Ishikawa (cell line): ENCODE results near the gene ELMO1.

Source experiments
- CEBPB ChIP-seq: IDR thresholded peaks from 2 replicates; pipeline ENCODE4 v1.6.1; 2012
- CREB1 ChIP-seq: IDR thresholded peaks from 2 replicates; pipeline ENCODE4 v1.6.1; 2012; ENCODE audit warnings: low read depth
- EGR1 ChIP-seq: IDR thresholded peaks from 2 replicates; pipeline ENCODE4 v1.6.1; 2012
- EP300 ChIP-seq: IDR thresholded peaks from 2 replicates; pipeline ENCODE4 v1.6.1; 2012; ENCODE audit warnings: borderline replicate concordance
- FOXM1 ChIP-seq: IDR thresholded peaks from 2 replicates; pipeline ENCODE4 v1.6.1; 2012; ENCODE audit warnings: low read depth, borderline replicate concordance
- NFIC ChIP-seq: IDR thresholded peaks from 2 replicates; pipeline ENCODE4 v1.6.1; 2012
- RAD21 ChIP-seq: IDR thresholded peaks from 2 replicates; pipeline ENCODE4 v1.6.1; 2012; ENCODE audit warnings: low read depth
- TAF1 ChIP-seq: IDR thresholded peaks from 2 replicates; pipeline ENCODE4 v1.6.1; 2012; ENCODE audit warnings: low read depth, mild to moderate bottlenecking
- TCF12 ChIP-seq: IDR thresholded peaks from 2 replicates; pipeline ENCODE4 v1.6.1; 2012; ENCODE audit warnings: low read depth
- TEAD4 ChIP-seq: IDR thresholded peaks from 2 replicates; pipeline ENCODE4 v1.6.1; 2012
- YY1 ChIP-seq: IDR thresholded peaks from 2 replicates; pipeline ENCODE4 v1.6.1; 2012; ENCODE audit warnings: low read depth
- ZBTB7A ChIP-seq: IDR thresholded peaks from 2 replicates; pipeline ENCODE4 v1.6.1; 2012; ENCODE audit warnings: low read depth
- TF ChIP-seq, protein P1 (sequence below): IDR thresholded peaks from 2 replicates; pipeline ENCODE4 v1.6.1; 2012; ENCODE audit warnings: low read depth, mild to moderate bottlenecking
- TF ChIP-seq, protein P2 (sequence below): IDR thresholded peaks from 2 replicates; pipeline ENCODE4 v1.6.1; 2012
- TF ChIP-seq, protein P3 (sequence below): IDR thresholded peaks from 2 replicates; pipeline ENCODE4 v1.6.1; 2012

The ELMO1 gene

DNA sequence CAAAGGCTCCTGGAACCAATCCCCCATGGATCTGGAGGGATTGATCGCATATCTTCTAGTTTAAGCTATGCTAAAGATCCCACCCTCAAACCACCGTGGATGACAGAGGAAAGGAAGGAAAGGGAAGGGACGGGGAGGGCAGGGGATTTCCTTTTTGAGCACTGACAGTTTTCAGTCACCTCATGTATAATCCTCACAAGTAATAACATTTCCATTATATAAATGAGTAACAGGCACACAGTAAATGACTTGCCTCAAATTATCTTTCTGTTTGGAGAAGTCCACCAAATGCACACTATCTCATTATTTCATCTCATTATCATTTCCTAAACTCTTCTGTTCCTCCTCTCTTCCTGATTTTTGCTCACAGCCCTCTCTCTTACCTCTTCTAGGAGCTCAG lies 597.3 kb downstream of the ELMO1 start:
- TF ChIP-seq EP300 (no peak), RAD21 (no peak), ZBTB7A (no peak), TCF12 (no peak)
- TF ChIP-seq, protein P1, sequence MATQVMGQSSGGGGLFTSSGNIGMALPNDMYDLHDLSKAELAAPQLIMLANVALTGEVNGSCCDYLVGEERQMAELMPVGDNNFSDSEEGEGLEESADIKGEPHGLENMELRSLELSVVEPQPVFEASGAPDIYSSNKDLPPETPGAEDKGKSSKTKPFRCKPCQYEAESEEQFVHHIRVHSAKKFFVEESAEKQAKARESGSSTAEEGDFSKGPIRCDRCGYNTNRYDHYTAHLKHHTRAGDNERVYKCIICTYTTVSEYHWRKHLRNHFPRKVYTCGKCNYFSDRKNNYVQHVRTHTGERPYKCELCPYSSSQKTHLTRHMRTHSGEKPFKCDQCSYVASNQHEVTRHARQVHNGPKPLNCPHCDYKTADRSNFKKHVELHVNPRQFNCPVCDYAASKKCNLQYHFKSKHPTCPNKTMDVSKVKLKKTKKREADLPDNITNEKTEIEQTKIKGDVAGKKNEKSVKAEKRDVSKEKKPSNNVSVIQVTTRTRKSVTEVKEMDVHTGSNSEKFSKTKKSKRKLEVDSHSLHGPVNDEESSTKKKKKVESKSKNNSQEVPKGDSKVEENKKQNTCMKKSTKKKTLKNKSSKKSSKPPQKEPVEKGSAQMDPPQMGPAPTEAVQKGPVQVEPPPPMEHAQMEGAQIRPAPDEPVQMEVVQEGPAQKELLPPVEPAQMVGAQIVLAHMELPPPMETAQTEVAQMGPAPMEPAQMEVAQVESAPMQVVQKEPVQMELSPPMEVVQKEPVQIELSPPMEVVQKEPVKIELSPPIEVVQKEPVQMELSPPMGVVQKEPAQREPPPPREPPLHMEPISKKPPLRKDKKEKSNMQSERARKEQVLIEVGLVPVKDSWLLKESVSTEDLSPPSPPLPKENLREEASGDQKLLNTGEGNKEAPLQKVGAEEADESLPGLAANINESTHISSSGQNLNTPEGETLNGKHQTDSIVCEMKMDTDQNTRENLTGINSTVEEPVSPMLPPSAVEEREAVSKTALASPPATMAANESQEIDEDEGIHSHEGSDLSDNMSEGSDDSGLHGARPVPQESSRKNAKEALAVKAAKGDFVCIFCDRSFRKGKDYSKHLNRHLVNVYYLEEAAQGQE: no peak

DNA sequence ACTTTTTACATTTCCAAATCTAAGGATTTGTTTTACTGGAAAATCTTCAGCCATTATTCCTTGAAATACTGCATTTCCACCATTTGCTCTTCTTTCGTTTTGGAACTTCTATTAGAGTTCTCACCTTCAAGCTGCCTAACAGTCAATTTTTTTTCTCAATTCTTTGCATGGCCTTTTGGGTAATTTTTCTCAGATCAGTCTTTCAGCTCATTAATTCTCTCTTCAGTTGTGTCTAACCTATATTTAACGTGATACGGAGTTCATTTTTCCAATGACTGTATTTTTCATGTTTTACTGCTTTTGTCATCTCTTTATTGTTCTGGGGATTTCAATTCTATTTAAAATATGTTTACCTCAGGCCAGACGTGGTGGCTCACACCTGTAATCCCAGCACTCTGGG lies 600.7 kb downstream of the ELMO1 start:
- TF ChIP-seq, protein P2, sequence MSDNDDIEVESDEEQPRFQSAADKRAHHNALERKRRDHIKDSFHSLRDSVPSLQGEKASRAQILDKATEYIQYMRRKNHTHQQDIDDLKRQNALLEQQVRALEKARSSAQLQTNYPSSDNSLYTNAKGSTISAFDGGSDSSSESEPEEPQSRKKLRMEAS: no peak
- TF ChIP-seq, protein P3, sequence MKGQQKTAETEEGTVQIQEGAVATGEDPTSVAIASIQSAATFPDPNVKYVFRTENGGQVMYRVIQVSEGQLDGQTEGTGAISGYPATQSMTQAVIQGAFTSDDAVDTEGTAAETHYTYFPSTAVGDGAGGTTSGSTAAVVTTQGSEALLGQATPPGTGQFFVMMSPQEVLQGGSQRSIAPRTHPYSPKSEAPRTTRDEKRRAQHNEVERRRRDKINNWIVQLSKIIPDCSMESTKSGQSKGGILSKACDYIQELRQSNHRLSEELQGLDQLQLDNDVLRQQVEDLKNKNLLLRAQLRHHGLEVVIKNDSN: no peak
- TF ChIP-seq NFIC (no peak), TCF12 (no peak), ZBTB7A (no peak), RAD21 (no peak), YY1 (no peak), CREB1 (no peak), EP300 (no peak), TAF1 (no peak), TEAD4 (no peak), FOXM1 (no peak), CEBPB (no peak), EGR1 (no peak)
- TF ChIP-seq, protein P1: no peak

DNA sequence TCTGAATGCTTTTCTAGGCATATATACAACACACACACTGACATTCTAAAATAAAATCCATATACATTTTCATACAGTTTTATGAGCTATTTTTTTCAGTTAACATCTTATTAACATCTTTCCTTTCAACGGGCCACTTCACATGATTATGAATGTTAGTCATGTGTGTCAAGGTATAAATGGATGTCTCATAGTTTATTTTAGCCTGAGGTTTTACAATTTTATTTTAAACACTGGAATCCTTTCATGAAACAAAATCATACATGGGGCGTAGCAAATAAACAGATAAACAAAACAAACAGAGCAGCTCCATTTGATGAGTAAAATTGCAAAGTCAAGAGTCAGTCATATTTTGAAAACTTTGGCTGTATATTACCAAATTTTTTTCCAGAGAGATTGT lies 604.3 kb downstream of the ELMO1 start:
- no peak for TF ChIP-seq TAF1
- TF ChIP-seq TEAD4: no peak

DNA sequence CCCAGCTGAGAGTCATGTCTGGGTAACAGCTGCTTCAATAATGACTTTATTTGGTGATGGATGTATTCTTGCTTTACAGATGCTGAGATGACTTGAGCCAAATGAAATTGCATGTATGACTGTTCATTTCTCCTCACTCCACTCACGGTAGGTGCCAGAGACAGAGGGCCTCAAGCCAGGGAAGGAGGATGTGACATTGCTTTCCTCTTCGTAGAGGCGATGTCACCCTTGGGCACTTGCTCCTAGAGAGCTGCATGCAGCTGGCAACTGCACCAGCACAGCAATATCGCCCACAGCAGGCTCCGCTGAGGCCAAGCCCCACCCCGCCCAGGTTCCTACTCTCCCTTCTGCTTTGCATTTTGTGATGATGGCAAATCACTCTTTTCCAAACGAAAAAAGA lies 607.8 kb downstream of the ELMO1 start:
- no peak for TF ChIP-seq ZBTB7A
- no peak for TF ChIP-seq TAF1
- no peak for TF ChIP-seq NFIC
- no peak for TF ChIP-seq TEAD4
- no peak for TF ChIP-seq FOXM1
- TF ChIP-seq EGR1: no peak
- TF ChIP-seq, protein P1: no peak
- no peak for TF ChIP-seq CREB1
- TF ChIP-seq CEBPB: no peak

DNA sequence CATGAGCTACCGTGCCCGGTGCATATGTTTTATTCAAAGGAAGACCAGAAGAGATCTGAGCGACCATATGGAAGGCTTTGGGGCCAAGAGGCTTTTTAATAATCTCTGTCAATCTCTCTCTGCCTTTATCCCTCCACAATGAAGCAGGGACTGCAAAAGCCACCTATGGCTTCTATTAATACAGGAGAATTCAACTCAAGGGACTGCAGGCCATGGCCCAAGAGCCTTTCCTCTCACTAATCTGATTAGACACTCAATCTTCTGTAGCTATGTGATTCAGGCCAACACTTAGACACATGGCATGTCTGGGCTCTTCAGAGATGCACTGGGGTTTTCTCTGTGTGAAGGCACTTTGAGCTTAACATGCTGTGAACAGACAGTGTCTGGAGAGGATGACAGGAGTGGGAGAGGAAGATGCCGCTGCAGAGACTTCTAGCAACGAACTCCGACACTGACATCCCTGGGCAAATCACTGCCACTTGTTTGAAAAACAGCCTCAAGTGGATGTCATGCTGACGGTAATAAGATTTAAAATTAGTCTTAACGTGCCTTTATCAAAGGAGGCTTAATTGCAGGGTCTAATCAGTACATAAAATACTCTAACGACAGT lies 609.9 kb downstream of the ELMO1 start:
- no peak for TF ChIP-seq NFIC
- no peak for TF ChIP-seq RAD21
- no peak for TF ChIP-seq FOXM1
- no peak for TF ChIP-seq TCF12
- TF ChIP-seq, protein P1: no peak
- no peak for TF ChIP-seq EGR1
- TF ChIP-seq CEBPB: no peak
